ENCODE results near the gene UBTF. TPM values are rescaled to one million over a fixed set of nuclear protein-coding genes. Genes with fewer than 3 reads are reported as not detected.

Gene UBTF
- total and polyA plus RNA-seq, 2 donors (not counting 3 experiments of a cell fraction or from before 2014, with no cell fraction given) = 14.7 to 84.7 TPM

DNA sequence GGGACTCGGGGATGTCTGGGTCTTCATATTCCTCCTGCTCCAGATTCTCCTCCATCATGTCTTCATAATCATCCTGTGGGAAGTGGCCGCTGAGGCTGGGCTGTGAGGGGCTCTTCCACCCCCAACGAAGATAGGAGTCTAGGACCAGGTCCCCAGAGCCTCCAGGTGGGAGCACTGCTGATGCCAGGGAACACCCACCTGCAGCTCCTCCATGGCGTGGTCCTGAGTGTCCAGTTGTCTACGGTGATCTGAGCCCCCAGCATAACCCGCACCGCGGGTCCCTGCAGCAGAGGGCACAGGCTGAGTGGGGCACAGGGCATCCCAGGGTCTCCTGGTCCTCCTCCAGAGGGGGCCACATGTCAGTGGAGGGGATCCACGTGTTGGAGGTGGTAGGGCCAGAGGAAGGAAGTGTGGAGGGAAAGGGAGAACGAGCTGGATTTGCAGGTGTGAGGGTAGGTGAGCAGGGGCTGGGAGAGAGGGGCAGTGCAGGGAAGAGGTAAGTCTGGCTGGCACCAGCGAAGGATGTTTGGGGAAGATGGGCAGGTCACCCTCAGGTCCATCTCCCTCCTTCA lies 43.3 kb upstream of the UBTF start:
- H3K9me3 ChIP-seq (replicated peaks; ENCODE audit: control insufficient read depth, insufficient read depth, low read length) = no peaks in the 10 kb centered on the region
- dilution Hi-C loops (cut with MboI; ENCODE audit: extremely low pct_ligation_motif_present, low sequenced_read_pairs) (no loop called here), intact Hi-C loops (cut with micrococcal nuclease) (no loop called here)
- no peak overlapping the region for H3K27ac ChIP-seq (ENCODE audit: insufficient read depth, low read depth, low read length)
- no peak for DNase-seq (ENCODE audit: low read depth, low spot score)
- H3K4me2 ChIP-seq (ENCODE audit: insufficient read depth, low read length) = no peak overlapping the region
- TF ChIP-seq, protein P1, sequence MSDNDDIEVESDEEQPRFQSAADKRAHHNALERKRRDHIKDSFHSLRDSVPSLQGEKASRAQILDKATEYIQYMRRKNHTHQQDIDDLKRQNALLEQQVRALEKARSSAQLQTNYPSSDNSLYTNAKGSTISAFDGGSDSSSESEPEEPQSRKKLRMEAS (IDR thresholded peaks at IDR 0.05; ENCODE audit: insufficient read depth, insufficient read length) = no peak
- TF ChIP-seq CTCF (IDR thresholded peaks at IDR 0.05; ENCODE audit: extremely low read depth in 1 of 2, insufficient read depth in 1 of 2, low read depth in 1 of 2, low read length in 2 of 2) (no peak), POLR2AphosphoS5 (IDR thresholded peaks at IDR 0.05; ENCODE audit: insufficient read depth, low read depth, low read length) (no peak), JUN (IDR thresholded peaks at IDR 0.05; ENCODE audit: borderline replicate concordance, insufficient read depth, insufficient read length, low read depth) (no peak), EZH2 (IDR thresholded peaks at IDR 0.05; ENCODE audit: borderline replicate concordance, low read depth, low read length, severe bottlenecking) (no peak), FOS (IDR thresholded peaks at IDR 0.05; ENCODE audit: borderline replicate concordance, insufficient read depth, low read length) (no peak), GATA2 (IDR thresholded peaks at IDR 0.05; ENCODE audit: insufficient read depth, insufficient read length, low read depth, low read length) (no peak), POLR2A (IDR thresholded peaks at IDR 0.05; ENCODE audit: low read depth, low read length) (no peak), MYC (IDR thresholded peaks at IDR 0.05; ENCODE audit: low read depth, low read length) (no peak)
- ChIA-PET CTCF (no interaction called here), POLR2A (no interaction called here)
- FAIRE-seq = no peak
- H4K20me1 ChIP-seq (replicated peaks; ENCODE audit: control insufficient read depth, extremely low read depth, insufficient read depth, low read length) = no peaks in the 10 kb centered on the region
- H2AFZ ChIP-seq (ENCODE audit: low read depth, low read length) = no peak overlapping the region
- H3K79me2 ChIP-seq (ENCODE audit: control insufficient read depth, insufficient read depth, low read length) = no peaks in the 10 kb centered on the region
- no peak overlapping the region for H3K4me3 ChIP-seq (replicated peaks in 1 of 3; ENCODE audit: insufficient read depth in 1 of 3, low read depth in 1 of 3, low read length in 3 of 3)
- H3K4me1 ChIP-seq (ENCODE audit: control insufficient read depth, extremely low read depth, insufficient read depth, low read length) = no peaks in the 10 kb centered on the region
- BruUV-seq (replicated peaks) = no TSS peak
- no peak overlapping the region for H3K9ac ChIP-seq (replicated peaks; ENCODE audit: extremely low read depth, insufficient read depth, low read length)
- no peaks in the 10 kb centered on the region for H3K27me3 ChIP-seq (ENCODE audit: control insufficient read depth in 2 of 2, insufficient read depth in 2 of 2, low read length in 2 of 2)
- H3K36me3 ChIP-seq (ENCODE audit: control insufficient read depth in 2 of 2, extremely low read depth in 1 of 2, insufficient read depth in 2 of 2, low read length in 2 of 2) = no peaks in the 10 kb centered on the region
- H3K9me1 ChIP-seq (replicated peaks; ENCODE audit: control insufficient read depth, extremely low read depth, insufficient read depth, low read length) = no peaks in the 10 kb centered on the region
